ENCODE data around the gene TMEM273. TPM values are rescaled to one million over a fixed set of nuclear protein-coding genes. Genes with fewer than 3 reads are reported as not detected.

The TMEM273 gene
- total RNA-seq, 4 donors from 2014 or later: 18.6 to 37.9 (median 28.8) TPM

DNA sequence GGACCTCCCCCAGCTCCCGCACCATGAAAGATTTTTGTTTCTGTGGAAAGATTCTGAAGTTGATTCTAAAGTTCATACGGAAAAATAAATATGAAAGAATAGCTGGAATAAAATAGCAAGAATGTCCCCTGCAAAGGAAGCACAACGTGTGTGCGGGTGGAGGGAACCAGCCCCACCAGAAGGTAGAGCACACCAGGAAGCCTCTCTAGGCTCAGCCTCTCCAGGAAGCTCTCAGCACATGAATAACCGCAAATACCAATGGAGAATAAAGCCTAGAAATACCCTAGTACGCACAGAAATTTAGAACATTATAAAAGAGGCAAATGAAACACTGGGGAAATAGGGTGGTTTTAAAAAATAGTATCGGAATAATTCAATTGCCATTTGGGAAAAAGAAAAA lies 29.8 kb downstream of the TMEM273 start:
- DNase-seq (ENCODE audit: low spot score in 2 of 2): no peak
- Histone ChIP-seq H3K27ac (no peak overlapping the region), H3K4me1 (no peaks in the 10 kb centered on the region), H3K36me3 (no peaks in the 10 kb centered on the region), H3K9me3 (no peaks in the 10 kb centered on the region), H3K4me3 (no peak overlapping the region), H3K27me3 (no peaks in the 10 kb centered on the region)
- TF ChIP-seq, protein P1, sequence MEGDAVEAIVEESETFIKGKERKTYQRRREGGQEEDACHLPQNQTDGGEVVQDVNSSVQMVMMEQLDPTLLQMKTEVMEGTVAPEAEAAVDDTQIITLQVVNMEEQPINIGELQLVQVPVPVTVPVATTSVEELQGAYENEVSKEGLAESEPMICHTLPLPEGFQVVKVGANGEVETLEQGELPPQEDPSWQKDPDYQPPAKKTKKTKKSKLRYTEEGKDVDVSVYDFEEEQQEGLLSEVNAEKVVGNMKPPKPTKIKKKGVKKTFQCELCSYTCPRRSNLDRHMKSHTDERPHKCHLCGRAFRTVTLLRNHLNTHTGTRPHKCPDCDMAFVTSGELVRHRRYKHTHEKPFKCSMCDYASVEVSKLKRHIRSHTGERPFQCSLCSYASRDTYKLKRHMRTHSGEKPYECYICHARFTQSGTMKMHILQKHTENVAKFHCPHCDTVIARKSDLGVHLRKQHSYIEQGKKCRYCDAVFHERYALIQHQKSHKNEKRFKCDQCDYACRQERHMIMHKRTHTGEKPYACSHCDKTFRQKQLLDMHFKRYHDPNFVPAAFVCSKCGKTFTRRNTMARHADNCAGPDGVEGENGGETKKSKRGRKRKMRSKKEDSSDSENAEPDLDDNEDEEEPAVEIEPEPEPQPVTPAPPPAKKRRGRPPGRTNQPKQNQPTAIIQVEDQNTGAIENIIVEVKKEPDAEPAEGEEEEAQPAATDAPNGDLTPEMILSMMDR (IDR thresholded peaks at IDR 0.05): no peak
- no peak for TF ChIP-seq POLR2A (IDR thresholded peaks at IDR 0.05)
- TF ChIP-seq EP300 (IDR thresholded peaks at IDR 0.05): no peak
- WGBS, 2 donors: 62 to 67% methylated on average over 7 of the region's 7 CpGs

DNA sequence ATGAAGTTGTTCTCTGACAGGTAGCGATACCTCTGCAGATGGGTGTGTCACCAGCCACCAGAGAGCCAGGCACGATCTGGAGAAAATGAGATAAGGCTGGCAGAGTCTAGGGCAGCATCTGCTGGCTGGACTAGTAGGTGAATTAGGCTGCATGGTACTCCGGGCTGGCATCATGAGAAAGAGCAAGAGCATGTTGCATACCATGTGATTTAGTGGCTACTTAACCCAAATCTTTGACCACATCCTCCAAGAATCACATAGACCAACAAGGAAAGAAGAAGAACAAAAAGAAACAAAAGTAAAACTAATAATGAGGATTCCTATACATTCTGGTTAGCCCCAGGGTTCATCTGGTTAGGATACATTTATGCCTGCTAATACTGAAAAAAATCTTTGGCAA lies 31.0 kb downstream of the TMEM273 start:
- H3K27me3 ChIP-seq: no peaks in the 10 kb centered on the region
- no peak overlapping the region for H3K27ac ChIP-seq
- TF ChIP-seq POLR2A (IDR thresholded peaks at IDR 0.05): no peak
- TF ChIP-seq EP300 (IDR thresholded peaks at IDR 0.05): no peak
- TF ChIP-seq, protein P1 (IDR thresholded peaks at IDR 0.05): no peak
- no peaks in the 10 kb centered on the region for H3K9me3 ChIP-seq
- WGBS, 2 donors: 94 to 95% methylated on average over 3 of the region's 3 CpGs
- no peak for DNase-seq (ENCODE audit: low spot score in 2 of 2)
- no peaks in the 10 kb centered on the region for H3K36me3 ChIP-seq
- H3K4me3 ChIP-seq: no peak overlapping the region
- H3K4me1 ChIP-seq: no peaks in the 10 kb centered on the region

GRCh38 chr10:49154641-49155040 lies 33.5 kb downstream of the TMEM273 start:
- Histone ChIP-seq H3K4me1 (no peaks in the 10 kb centered on the region), H3K4me3 (no peak overlapping the region), H3K27me3 (no peaks in the 10 kb centered on the region), H3K9me3 (no peaks in the 10 kb centered on the region), H3K27ac (no peak overlapping the region), H3K36me3 (no peaks in the 10 kb centered on the region)
- WGBS, 2 donors: 84 to 91% methylated on average over 6 of the region's 6 CpGs
- no peak for TF ChIP-seq EP300 (IDR thresholded peaks at IDR 0.05)
- TF ChIP-seq, protein P1 (IDR thresholded peaks at IDR 0.05): no peak
- TF ChIP-seq POLR2A (IDR thresholded peaks at IDR 0.05): no peak
- DNase-seq (ENCODE audit: low spot score in 2 of 2): no peak

- Histone ChIP-seq H3K4me3 (no peak overlapping the region), H3K4me1 (no peaks in the 10 kb centered on the region), H3K27ac (no peak overlapping the region), H3K27me3 (no peaks in the 10 kb centered on the region), H3K36me3 (no peaks in the 10 kb centered on the region), H3K9me3 (no peaks in the 10 kb centered on the region)
- TF ChIP-seq, protein P1 (IDR thresholded peaks at IDR 0.05): no peak
- TF ChIP-seq EP300 (IDR thresholded peaks at IDR 0.05): no peak
- no peak for TF ChIP-seq POLR2A (IDR thresholded peaks at IDR 0.05)
- WGBS, 2 donors: 88 to 90% methylated on average over 1 of the region's 1 CpG
- DNase-seq (ENCODE audit: low spot score in 2 of 2): no peak
Observed at GRCh38 chr10:49153971-49154370, 34.2 kb downstream of the TMEM273 start.

DNA sequence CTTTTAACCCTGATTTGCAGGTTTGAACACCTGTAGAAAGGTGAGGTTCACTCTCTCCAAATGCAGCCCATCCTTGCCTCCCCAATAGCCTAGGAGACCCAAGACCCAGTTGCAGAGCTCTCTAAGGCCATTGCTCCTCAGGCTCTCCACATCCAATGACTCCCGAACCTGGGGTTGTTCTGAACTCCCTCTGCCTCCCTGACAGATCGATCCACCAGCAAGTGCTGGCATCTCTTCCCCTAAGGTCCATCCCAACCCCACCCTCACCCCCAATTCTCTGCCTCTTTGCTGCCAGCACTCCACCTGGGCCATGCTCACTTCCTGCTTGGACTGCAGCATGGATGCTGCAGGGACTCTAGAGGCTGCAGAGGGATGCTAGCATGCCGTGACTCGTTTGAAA lies 35.1 kb downstream of the TMEM273 start:
- 64 to 81% methylated on average over 4 of the region's 4 CpGs for WGBS, 2 donors
- no peaks in the 10 kb centered on the region for H3K27me3 ChIP-seq
- DNase-seq (ENCODE audit: low spot score in 2 of 2): no peak
- no peak overlapping the region for H3K27ac ChIP-seq
- H3K4me3 ChIP-seq: no peak overlapping the region
- H3K9me3 ChIP-seq: peaks cover 0 to 4% (median 0%) of the 10 kb centered on the region in 4 donors
- no peak for TF ChIP-seq EP300 (IDR thresholded peaks at IDR 0.05)
- TF ChIP-seq, protein P1 (IDR thresholded peaks at IDR 0.05): no peak
- no peak for TF ChIP-seq POLR2A (IDR thresholded peaks at IDR 0.05)
- H3K4me1 ChIP-seq: no peaks in the 10 kb centered on the region
- H3K36me3 ChIP-seq: no peaks in the 10 kb centered on the region

Measured in tibial nerve (tissue), 4 donors.